Measurements from ENCODE around the gene CREB3L2. TPM values are rescaled to one million over a fixed set of nuclear protein-coding genes. Genes with fewer than 3 reads are reported as not detected.

Gene CREB3L2
- total and polyA plus RNA-seq, 10 of the 15 experiments (the other 5 are each of a cell fraction or from before 2014, with no cell fraction given) = 6.4 to 67.1 (median 26.2) TPM

GRCh38 chr7:137992104-137992549 lies 9.8 kb downstream of the CREB3L2 start:
- Histone ChIP-seq H3K9me3 (replicated peaks; ENCODE audit: control insufficient read depth, insufficient read depth, low read length) (no peaks in the 10 kb centered on the region), H3K9ac (ENCODE audit: control insufficient read depth, insufficient read depth, low read length) (no peak overlapping the region), H4K20me1 (ENCODE audit: control insufficient read depth, insufficient read depth) (no peaks in the 10 kb centered on the region), H3K4me2 (ENCODE audit: control insufficient read depth, insufficient read depth) (peak overlapping the region; percentile 58; the same call in 1 of the 2 replicates), H3K79me2 (ENCODE audit: control insufficient read depth, insufficient read depth, low read length) (peaks cover 96% of the 10 kb centered on the region), H3K4me1 (ENCODE audit: control insufficient read depth, insufficient read depth, low read length) (peaks cover 62% of the 10 kb centered on the region), H3K4me3 (no peak overlapping the region; the same call in 1 of the 2 replicates), H3K27me3 (replicated peaks in 1 of 2; ENCODE audit: control insufficient read depth in 2 of 2, insufficient read depth in 2 of 2, low read length in 1 of 2) (no peaks in the 10 kb centered on the region), H2AFZ (ENCODE audit: control insufficient read depth, low read depth, low read length) (no peak overlapping the region), H3K36me3 (ENCODE audit: control insufficient read depth in 2 of 2, insufficient read depth in 2 of 2, low read length in 1 of 2) (peaks cover 0 to 6% of the 10 kb centered on the region in 2 experiments; a peak in 1 of 4 replicates), H3K27ac (ENCODE audit: control insufficient read depth, insufficient read depth) (peak overlapping the region; percentile 43)
- intact Hi-C loops (cut with micrococcal nuclease; ENCODE audit: unreplicated experiment) = loop anchor here (1.0 kb wide), 1 partner anchor 8 kb away; no protein-coding TSS in a partner anchor
- ATAC-seq = no peak
- ChIA-PET RAD21 (ENCODE audit: unreplicated experiment) (interaction anchor here (0.6 to 14.1 kb wide), 9 partner anchors 8 to 93 kb away, joined by 3 to 148 read pairs (median 7); partner anchors contain the start of gene CREB3L2), CTCF (interaction anchor here (0.6 to 22.6 kb wide), 11 partner anchors 8 to 386 kb away, joined by 3 to 704 read pairs (median 4); partner anchors contain the start of gene CREB3L2), SMC1A (ENCODE audit: uncharacterized antibody, unreplicated experiment) (interaction anchor here (0.7 to 23.6 kb wide), 11 partner anchors 7 to 331 kb away, joined by 3 to 516 read pairs (median 4); partner anchors contain the start of gene CREB3L2), POLR2A (interaction anchor here (0.6 to 2.7 kb wide), 10 partner anchors 8 to 475 kb away, joined by 3 to 13 read pairs (median 4); partner anchors contain the start of gene CREB3L2)
- DNase-seq (ENCODE audit: low read depth, low spot score) = no peak
- BruUV-seq (replicated peaks) = no TSS peak
- in situ Hi-C loops (cut with MboI) = no loop called here
- no peak for FAIRE-seq
- no peak for TF ChIP-seq HSF1 (IDR thresholded peaks at IDR 0.05; ENCODE audit: low read depth, low read length)
- no peak for TF ChIP-seq CHD4 (IDR thresholded peaks at IDR 0.05)
- TF ChIP-seq NRF1 (conservative IDR thresholded peaks at IDR 0.05; ENCODE audit: low read depth, low read length) = no peak
- no peak for TF ChIP-seq BRCA1 (IDR thresholded peaks at IDR 0.05; ENCODE audit: low read depth, low read length)
- TF ChIP-seq EP300 (IDR thresholded peaks at IDR 0.05; ENCODE audit: borderline replicate concordance in 1 of 2, control insufficient read depth in 1 of 2, low read depth in 2 of 2, low read length in 2 of 2) = 0 out of 4 replicates have a peak, but pooled peaks of 1 of the 2 experiments have one; percentile 2
- no peak for TF ChIP-seq IRF4 (IDR thresholded peaks at IDR 0.05; ENCODE audit: low read depth, low read length)
- WGBS (ENCODE audit: insufficient coverage, insufficient replicate concordance, low lambda C conversion rate, missing lambda C conversion rate) = 100% methylated on average over 5 of the region's 5 CpGs

Measured in GM12878 (cell line).